Measurements from ENCODE around the gene FOXF2. TPM values are rescaled to one million over a fixed set of nuclear protein-coding genes. Genes with fewer than 3 reads are reported as not detected.

Gene FOXF2
- total RNA-seq, 2 donors from 2014 or later = not detected

DNA sequence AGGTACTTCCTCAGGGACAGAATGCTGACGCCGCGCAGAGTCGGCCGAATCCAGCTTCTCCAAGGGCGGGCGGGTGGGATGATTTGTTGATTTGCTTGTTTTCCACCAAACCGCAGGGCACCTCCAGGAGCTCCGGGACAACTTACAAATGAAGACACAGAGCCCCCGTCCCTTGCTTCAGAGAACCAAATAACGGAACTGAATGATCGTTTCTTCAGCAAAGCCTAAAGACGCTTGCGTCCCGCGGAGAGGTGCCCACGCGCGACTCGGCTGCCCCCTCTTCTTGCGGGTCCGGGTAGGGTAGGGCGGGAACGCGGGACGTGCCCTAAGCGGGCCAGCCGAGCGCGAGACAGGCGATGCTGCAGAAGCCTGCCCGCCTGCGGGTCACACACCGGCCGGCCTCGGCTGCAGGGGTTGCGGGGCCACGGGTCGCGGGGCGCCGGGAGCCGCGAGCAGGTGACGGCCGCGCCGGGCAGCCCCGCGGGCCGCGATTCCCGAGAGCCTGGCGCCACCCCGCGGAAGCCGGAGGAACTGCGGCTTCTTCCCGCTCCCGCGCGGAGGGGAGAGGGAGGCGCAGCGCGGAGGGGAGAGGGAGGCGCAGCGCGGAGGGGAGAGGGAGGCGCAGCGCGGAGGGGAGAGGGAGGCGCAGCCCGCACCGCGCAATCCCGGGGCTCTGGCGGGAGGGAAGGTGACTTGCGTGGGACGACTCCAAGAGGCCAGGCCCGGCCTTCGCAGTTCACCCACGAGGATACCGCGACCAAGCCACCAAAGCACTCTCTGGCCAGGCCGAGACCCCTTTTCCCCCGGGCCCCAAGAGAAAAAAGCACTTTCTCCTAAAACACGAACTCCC lies 7.7 kb upstream of the FOXF2 start:
- H3K9me3 Mint-ChIP-seq = no peaks in the 10 kb centered on the region

GRCh38 chr6:1382331-1382882 lies 7.0 kb upstream of the FOXF2 start:
- Mint-ChIP-seq H3K36me3 (no peaks in the 10 kb centered on the region), H3K4me3 (no peak overlapping the region), H3K4me1 (ENCODE audit: low read depth in 2 of 2) (peaks cover 13 to 16% of the 10 kb centered on the region in 2 donors), H3K27me3 (peaks cover 47 to 59% of the 10 kb centered on the region in 2 donors), H3K9me3 (no peaks in the 10 kb centered on the region), H3K27ac (no peak overlapping the region)
- no peak for ATAC-seq
- no peak for DNase-seq (ENCODE audit: low spot score)

More for the DNA sequence above, 7.7 kb upstream of the FOXF2 start:
- H3K4me3 Mint-ChIP-seq = no peak overlapping the region
- ATAC-seq (peak; percentile 62 to 72), DNase-seq (ENCODE audit: low spot score) (no peak)
- H3K36me3 Mint-ChIP-seq = no peaks in the 10 kb centered on the region
- no peak overlapping the region for H3K27ac Mint-ChIP-seq
- H3K4me1 Mint-ChIP-seq (ENCODE audit: low read depth in 2 of 2) = peaks cover 13 to 16% of the 10 kb centered on the region in 2 donors
- peaks cover 43 to 59% of the 10 kb centered on the region in 2 donors for H3K27me3 Mint-ChIP-seq

GRCh38 chr6:1382883-1383728 lies 6.3 kb upstream of the FOXF2 start:
- Mint-ChIP-seq H3K9me3 (no peaks in the 10 kb centered on the region), H3K4me1 (ENCODE audit: low read depth in 2 of 2) (peaks cover 13% of the 10 kb centered on the region in 2 donors), H3K27ac (no peak overlapping the region), H3K4me3 (no peak overlapping the region), H3K27me3 (peaks cover 48 to 60% of the 10 kb centered on the region in 2 donors), H3K36me3 (no peaks in the 10 kb centered on the region)
- ATAC-seq = no peak
- DNase-seq (ENCODE audit: low spot score) = no peak

DNA sequence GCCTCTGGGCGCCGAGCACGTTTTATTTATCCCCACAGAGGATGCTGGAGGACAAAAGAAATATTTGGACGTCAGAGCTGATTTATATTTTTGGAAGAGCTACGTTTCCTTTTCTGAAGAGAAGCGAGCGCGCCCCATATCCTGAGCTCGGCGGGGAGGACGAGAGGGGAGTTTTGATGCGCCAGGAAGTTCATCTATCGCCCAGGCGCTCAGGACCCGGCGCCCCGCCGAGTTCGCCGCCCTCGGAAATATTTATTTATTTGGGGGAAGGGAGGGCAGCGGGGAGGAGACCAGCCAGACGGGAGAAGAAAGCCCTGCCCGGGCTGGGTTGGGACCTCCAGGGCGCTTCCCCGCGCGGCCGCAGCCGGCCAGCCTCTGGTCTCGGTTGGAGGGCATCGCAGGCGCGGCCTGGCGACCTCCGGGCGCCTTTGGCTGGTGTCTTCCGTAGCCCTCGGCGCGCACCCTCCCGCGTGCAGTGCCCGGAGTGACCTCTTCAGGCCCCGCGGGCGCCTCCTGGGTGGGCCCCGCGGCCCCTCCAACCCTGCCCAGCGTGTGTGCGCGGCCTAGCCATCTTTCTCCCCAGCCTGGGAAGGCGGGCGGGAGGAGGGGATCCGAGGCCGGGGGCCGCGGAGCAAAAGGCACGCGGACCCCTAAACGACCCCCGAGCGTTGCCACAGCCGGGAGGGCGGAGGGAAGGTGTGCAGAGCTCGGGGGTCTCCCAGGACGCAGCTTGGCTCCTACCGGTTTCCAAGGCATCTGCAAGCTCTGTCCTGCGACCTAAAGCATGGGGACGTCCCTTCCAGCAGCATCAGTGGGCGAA lies 5.4 kb upstream of the FOXF2 start:
- Mint-ChIP-seq H3K27me3 (peaks cover 55 to 66% of the 10 kb centered on the region in 2 donors), H3K9me3 (no peaks in the 10 kb centered on the region), H3K36me3 (no peaks in the 10 kb centered on the region), H3K27ac (no peak overlapping the region), H3K4me3 (no peak overlapping the region), H3K4me1 (ENCODE audit: low read depth in 2 of 2) (peaks cover 15% of the 10 kb centered on the region in 2 donors)
- DNase-seq (ENCODE audit: low spot score) (no peak), ATAC-seq (no peak)

- ATAC-seq (no peak), DNase-seq (ENCODE audit: low spot score) (no peak)
- Mint-ChIP-seq H3K36me3 (no peaks in the 10 kb centered on the region), H3K27ac (no peak overlapping the region), H3K9me3 (no peaks in the 10 kb centered on the region), H3K27me3 (peaks cover 54 to 65% of the 10 kb centered on the region in 2 donors), H3K4me3 (no peak overlapping the region), H3K4me1 (ENCODE audit: low read depth in 2 of 2) (peaks cover 12 to 15% of the 10 kb centered on the region in 2 donors)
Observed at GRCh38 chr6:1384549-1385128, 4.7 kb upstream of the FOXF2 start.

- peaks cover 12 to 18% of the 10 kb centered on the region in 2 donors for H3K4me1 Mint-ChIP-seq (ENCODE audit: low read depth in 2 of 2)
- H3K9me3 Mint-ChIP-seq = no peaks in the 10 kb centered on the region
- no peak for DNase-seq (ENCODE audit: low spot score)
- no peak for ATAC-seq
- H3K27ac Mint-ChIP-seq = no peak overlapping the region
- no peak overlapping the region for H3K4me3 Mint-ChIP-seq
- H3K36me3 Mint-ChIP-seq = no peaks in the 10 kb centered on the region
- H3K27me3 Mint-ChIP-seq = peaks cover 50 to 58% of the 10 kb centered on the region in 2 donors
Observed at GRCh38 chr6:1385129-1386037, 4.0 kb upstream of the FOXF2 start.

GRCh38 chr6:1386038-1386709 lies 3.2 kb upstream of the FOXF2 start:
- peaks cover 42 to 52% of the 10 kb centered on the region in 2 donors for H3K27me3 Mint-ChIP-seq
- H3K9me3 Mint-ChIP-seq = no peaks in the 10 kb centered on the region
- DNase-seq (ENCODE audit: low spot score) (no peak), ATAC-seq (no peak)
- H3K27ac Mint-ChIP-seq = no peak overlapping the region
- no peak overlapping the region for H3K4me3 Mint-ChIP-seq
- peaks cover 5 to 15% of the 10 kb centered on the region in 2 donors for H3K4me1 Mint-ChIP-seq (ENCODE audit: low read depth in 2 of 2)
- H3K36me3 Mint-ChIP-seq = no peaks in the 10 kb centered on the region

DNA sequence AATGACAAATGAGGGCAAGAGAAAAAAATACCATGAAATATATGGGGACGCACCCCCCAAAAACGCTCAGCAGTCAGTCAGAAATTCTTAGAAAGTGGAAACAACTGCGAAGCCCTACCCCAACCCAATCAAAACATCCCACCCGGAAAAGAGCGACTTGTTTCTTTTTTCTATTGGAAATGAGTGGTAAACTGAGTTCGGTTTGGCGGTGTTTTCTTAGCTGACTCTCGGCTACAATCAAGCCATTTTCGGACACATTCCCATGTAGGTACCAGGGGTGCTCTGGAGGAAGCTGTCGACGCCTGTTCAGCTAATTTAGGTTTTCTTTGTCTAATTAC lies 1.9 kb upstream of the FOXF2 start:
- Mint-ChIP-seq H3K27ac (no peak overlapping the region), H3K36me3 (no peaks in the 10 kb centered on the region), H3K4me1 (ENCODE audit: low read depth in 2 of 2) (peaks cover 4 to 15% of the 10 kb centered on the region in 2 donors), H3K4me3 (no peak overlapping the region), H3K27me3 (peaks cover 52 to 62% of the 10 kb centered on the region in 2 donors), H3K9me3 (no peaks in the 10 kb centered on the region)
- DNase-seq (ENCODE audit: low spot score) (no peak), ATAC-seq (no peak)

DNA sequence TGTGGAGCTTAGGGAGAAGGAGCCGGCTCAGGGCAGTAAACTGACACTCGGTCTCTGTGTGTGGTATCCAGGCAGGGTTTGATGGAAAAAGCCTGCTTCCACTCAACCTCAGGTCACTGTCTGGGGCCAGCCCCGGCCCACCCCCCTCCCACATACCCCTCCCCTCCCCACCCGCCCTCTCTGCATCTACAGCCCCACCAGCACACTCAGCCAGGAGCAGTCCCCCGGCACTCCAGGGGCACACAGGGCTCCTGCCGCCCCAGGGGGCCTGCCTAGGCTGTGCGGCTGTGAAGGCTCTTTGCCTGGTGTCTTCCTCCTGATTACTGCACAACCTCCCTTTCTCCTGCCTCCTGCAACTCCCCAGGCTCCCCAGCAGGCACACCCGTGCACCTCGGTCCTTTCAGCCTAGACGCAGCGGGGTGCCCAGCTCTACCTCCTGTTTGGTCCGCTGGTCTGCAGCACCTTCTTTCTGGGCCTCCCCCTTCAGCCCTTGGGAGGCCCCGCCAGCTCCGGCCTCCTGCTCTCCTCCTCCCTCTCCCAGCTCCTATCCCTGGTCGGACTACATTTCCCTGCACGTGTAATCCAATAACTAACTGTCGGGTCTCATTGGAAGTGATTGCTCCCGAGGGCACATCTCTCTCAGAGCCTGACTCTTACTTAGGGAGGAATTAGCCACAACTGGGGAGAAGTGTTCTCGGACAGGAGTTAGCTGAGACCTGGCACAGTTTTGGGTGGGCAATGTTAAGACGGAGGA lies 1.3 kb upstream of the FOXF2 start:
- no peak for DNase-seq (ENCODE audit: low spot score)
- ATAC-seq = no peak
- Mint-ChIP-seq H3K27me3 (peaks cover 52 to 64% of the 10 kb centered on the region in 2 donors), H3K36me3 (no peaks in the 10 kb centered on the region), H3K4me1 (ENCODE audit: low read depth in 2 of 2) (peaks cover 4 to 15% of the 10 kb centered on the region in 2 donors), H3K9me3 (no peaks in the 10 kb centered on the region), H3K27ac (no peak overlapping the region), H3K4me3 (no peak overlapping the region)

GRCh38 chr6:1388630-1389368 lies 577 bp upstream of the FOXF2 start:
- Mint-ChIP-seq H3K9me3 (no peaks in the 10 kb centered on the region), H3K36me3 (no peaks in the 10 kb centered on the region), H3K27ac (no peak overlapping the region), H3K4me3 (peak overlapping the region; percentile 54), H3K27me3 (peaks cover 50 to 64% of the 10 kb centered on the region in 2 donors), H3K4me1 (ENCODE audit: low read depth in 2 of 2) (peaks cover 4 to 15% of the 10 kb centered on the region in 2 donors)
- ATAC-seq = no peak
- DNase-seq (ENCODE audit: low spot score) = no peak
